HL-60 (cell line): ENCODE measurements around the gene SLC17A2.

Experiments used
- GABPA ChIP-seq: IDR thresholded peaks from 2 replicates; pipeline ENCODE4 v1.6.1; 2012; ENCODE audit warnings: low read depth
- POLR2AphosphoS5 ChIP-seq: IDR thresholded peaks from 2 replicates; pipeline ENCODE4 v1.6.1; 2012; ENCODE audit warnings: low read depth
- REST ChIP-seq: IDR thresholded peaks from 2 replicates; pipeline ENCODE4 v1.6.1; 2012; ENCODE audit warnings: low read depth; ENCODE audit not compliant: insufficient replicate concordance
- SPI1 ChIP-seq: IDR thresholded peaks from 2 replicates; pipeline ENCODE4 v1.6.1; 2012; ENCODE audit warnings: low read depth, mild to moderate bottlenecking, borderline replicate concordance
- TF ChIP-seq, protein P1 (sequence below): IDR thresholded peaks from one replicate; pipeline ENCODE4 v1.5.1; 2011; ENCODE audit warnings: low read length, control low read depth, inconsistent platforms; ENCODE audit not compliant: insufficient read depth

GRCh38 chr6:25918083-25918683 is 12.3 kb downstream of the SLC17A2 start:
- TF ChIP-seq, protein P1, sequence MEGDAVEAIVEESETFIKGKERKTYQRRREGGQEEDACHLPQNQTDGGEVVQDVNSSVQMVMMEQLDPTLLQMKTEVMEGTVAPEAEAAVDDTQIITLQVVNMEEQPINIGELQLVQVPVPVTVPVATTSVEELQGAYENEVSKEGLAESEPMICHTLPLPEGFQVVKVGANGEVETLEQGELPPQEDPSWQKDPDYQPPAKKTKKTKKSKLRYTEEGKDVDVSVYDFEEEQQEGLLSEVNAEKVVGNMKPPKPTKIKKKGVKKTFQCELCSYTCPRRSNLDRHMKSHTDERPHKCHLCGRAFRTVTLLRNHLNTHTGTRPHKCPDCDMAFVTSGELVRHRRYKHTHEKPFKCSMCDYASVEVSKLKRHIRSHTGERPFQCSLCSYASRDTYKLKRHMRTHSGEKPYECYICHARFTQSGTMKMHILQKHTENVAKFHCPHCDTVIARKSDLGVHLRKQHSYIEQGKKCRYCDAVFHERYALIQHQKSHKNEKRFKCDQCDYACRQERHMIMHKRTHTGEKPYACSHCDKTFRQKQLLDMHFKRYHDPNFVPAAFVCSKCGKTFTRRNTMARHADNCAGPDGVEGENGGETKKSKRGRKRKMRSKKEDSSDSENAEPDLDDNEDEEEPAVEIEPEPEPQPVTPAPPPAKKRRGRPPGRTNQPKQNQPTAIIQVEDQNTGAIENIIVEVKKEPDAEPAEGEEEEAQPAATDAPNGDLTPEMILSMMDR: no peak
- no peak for TF ChIP-seq REST
- TF ChIP-seq POLR2AphosphoS5: no peak
- no peak for TF ChIP-seq GABPA
- no peak for TF ChIP-seq SPI1
